Astrocyte of the spinal cord (primary cell): ENCODE measurements around the gene TWSG1.
A peak's percentile ranks its signal among the peaks of the same experiment; 100 is the strongest.

Experiments used
- DNase-seq: peaks from one replicate; pipeline ENCODE4 v3.0.0; 2011; ENCODE audit warnings: low read depth, low spot score
- H3K4me3 ChIP-seq: 2 replicates; pipeline ENCODE4 v1.5.1; 2011; ENCODE audit warnings: low read depth, mild to moderate bottlenecking, low read length, moderate library complexity
- in situ Hi-C: cut with HindIII; loops from 2 replicates; pipeline ENCODE4 v1.10.0; 2017; ENCODE audit warnings: low sequenced_read_pairs
- TF ChIP-seq, protein P1 (sequence below): IDR thresholded peaks from 2 replicates; pipeline ENCODE4 v1.5.1; 2012; ENCODE audit warnings: low read depth, mild to moderate bottlenecking, low read length, inconsistent platforms

TWSG1 gene

GRCh38 chr18:9343577-9343976, 9.0 kb downstream of the TWSG1 start:
- H3K4me3 ChIP-seq: no peak overlapping the region
- TF ChIP-seq, protein P1, sequence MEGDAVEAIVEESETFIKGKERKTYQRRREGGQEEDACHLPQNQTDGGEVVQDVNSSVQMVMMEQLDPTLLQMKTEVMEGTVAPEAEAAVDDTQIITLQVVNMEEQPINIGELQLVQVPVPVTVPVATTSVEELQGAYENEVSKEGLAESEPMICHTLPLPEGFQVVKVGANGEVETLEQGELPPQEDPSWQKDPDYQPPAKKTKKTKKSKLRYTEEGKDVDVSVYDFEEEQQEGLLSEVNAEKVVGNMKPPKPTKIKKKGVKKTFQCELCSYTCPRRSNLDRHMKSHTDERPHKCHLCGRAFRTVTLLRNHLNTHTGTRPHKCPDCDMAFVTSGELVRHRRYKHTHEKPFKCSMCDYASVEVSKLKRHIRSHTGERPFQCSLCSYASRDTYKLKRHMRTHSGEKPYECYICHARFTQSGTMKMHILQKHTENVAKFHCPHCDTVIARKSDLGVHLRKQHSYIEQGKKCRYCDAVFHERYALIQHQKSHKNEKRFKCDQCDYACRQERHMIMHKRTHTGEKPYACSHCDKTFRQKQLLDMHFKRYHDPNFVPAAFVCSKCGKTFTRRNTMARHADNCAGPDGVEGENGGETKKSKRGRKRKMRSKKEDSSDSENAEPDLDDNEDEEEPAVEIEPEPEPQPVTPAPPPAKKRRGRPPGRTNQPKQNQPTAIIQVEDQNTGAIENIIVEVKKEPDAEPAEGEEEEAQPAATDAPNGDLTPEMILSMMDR: no peak
- no peak for DNase-seq
- in situ Hi-C loops: no loop called here

- H3K4me3 ChIP-seq: no peak overlapping the region
- DNase-seq: no peak
- TF ChIP-seq, protein P1: no peak
- in situ Hi-C loops: no loop called here
Measured at GRCh38 chr18:9346775-9347174, 12.2 kb downstream of the TWSG1 start.

- H3K4me3 ChIP-seq: no peak overlapping the region
- TF ChIP-seq, protein P1: no peak
- peak; percentile 77 for DNase-seq
- in situ Hi-C loops: no loop called here
Measured at GRCh38 chr18:9348079-9348671, 13.6 kb downstream of the TWSG1 start.

DNA sequence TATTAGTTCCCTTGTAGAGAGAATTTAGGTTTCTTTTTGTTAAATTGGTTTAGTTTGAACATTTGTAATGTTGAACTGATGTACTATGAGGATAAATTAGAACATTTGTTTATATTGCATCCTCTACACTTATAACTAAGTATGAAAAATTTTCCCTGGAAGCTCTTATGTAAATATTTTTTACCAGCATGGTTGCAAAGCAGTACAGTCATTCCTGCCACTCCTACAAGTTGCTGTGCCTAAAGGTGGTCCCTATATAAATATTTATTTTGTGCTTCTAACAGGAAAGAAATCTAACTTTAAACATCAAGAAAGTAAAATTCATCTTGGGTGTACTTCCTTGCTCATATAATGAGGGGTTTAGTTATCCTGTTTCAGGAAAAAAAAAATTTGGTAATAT, 14.2 kb downstream of the TWSG1 start:
- H3K4me3 ChIP-seq: no peak overlapping the region
- TF ChIP-seq, protein P1: no peak
- in situ Hi-C loops: no loop called here
- peak; percentile 48 for DNase-seq

- TF ChIP-seq, protein P1: no peak
- H3K4me3 ChIP-seq: no peak overlapping the region
- DNase-seq: no peak
- in situ Hi-C loops: no loop called here
Measured at GRCh38 chr18:9353596-9353995, 19.0 kb downstream of the TWSG1 start.

DNA sequence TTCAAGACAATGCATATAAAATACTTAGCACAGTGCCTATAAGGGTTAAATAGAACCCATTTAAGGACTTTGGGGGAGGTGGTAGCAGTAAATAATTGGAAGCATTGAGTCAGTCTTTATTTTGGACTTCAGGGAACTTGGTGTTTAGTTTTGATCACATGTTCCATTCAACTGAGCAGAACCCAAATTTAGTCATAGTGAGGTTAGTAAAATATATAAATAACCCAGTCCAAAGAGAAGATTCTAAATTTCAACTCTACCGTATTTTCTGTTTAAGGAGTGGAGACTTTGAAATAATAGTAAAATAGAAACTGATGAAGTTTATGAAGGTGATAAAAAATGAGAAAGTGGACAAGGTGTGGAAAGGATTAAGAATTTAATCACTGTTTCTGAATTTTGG, 19.7 kb downstream of the TWSG1 start:
- in situ Hi-C loops: no loop called here
- TF ChIP-seq, protein P1: no peak
- peak; percentile 17 for DNase-seq
- no peak overlapping the region for H3K4me3 ChIP-seq
